HFF-Myc (cell line): ENCODE results near the gene HPCAL1.

Experiments used
- DNase-seq: peaks from one replicate; pipeline ENCODE4 v3.0.0-alpha.2; 2011; ENCODE audit warnings: low read depth; ENCODE audit errors: extremely low read depth
- H3K4me3 ChIP-seq: replicated peaks from 2 replicates; pipeline ENCODE4 v1.5.1; 2011; ENCODE audit warnings: low read depth, mild to moderate bottlenecking, control low read depth, low read length
- CTCF ChIP-seq: IDR thresholded peaks from 2 replicates; pipeline ENCODE4 v1.5.1; 2012; ENCODE audit warnings: mild to moderate bottlenecking, low read depth, low read length, control low read depth; ENCODE audit errors: missing control alignments

HPCAL1 gene

GRCh38 chr2:10390369-10390801 lies 87.7 kb downstream of the HPCAL1 start:
- DNase-seq = no peak
- no peak overlapping the region for H3K4me3 ChIP-seq
- no peak for TF ChIP-seq CTCF

GRCh38 chr2:10392100-10392499 lies 89.4 kb downstream of the HPCAL1 start:
- no peak for TF ChIP-seq CTCF
- H3K4me3 ChIP-seq = no peak overlapping the region
- no peak for DNase-seq

- no peak for DNase-seq
- no peak for TF ChIP-seq CTCF
- H3K4me3 ChIP-seq = no peak overlapping the region
These were observed 89.8 kb downstream of the HPCAL1 start for GRCh38 chr2:10392548-10392947.

- no peak for DNase-seq
- no peak for TF ChIP-seq CTCF
- H3K4me3 ChIP-seq = no peak overlapping the region
These were observed 90.4 kb downstream of the HPCAL1 start for GRCh38 chr2:10392951-10393639.

GRCh38 chr2:10393640-10393982 lies 90.9 kb downstream of the HPCAL1 start:
- no peak overlapping the region for H3K4me3 ChIP-seq
- DNase-seq = no peak
- no peak for TF ChIP-seq CTCF

GRCh38 chr2:10395893-10396292 lies 93.2 kb downstream of the HPCAL1 start:
- no peak overlapping the region for H3K4me3 ChIP-seq
- no peak for DNase-seq
- no peak for TF ChIP-seq CTCF

GRCh38 chr2:10396464-10396863 lies 93.8 kb downstream of the HPCAL1 start:
- TF ChIP-seq CTCF = no peak
- no peak for DNase-seq
- H3K4me3 ChIP-seq = no peak overlapping the region
